Endothelial cell of umbilical vein (primary cell): ENCODE measurements around the gene SLC27A2. TPM values are rescaled to one million over a fixed set of nuclear protein-coding genes. Genes with fewer than 3 reads are reported as not detected.

ENCODE experiments used
- BruUV-seq: library from RNA; stranded (reverse); fragments of 400-500 nt; replicated peaks from 2 replicates; lab custom pipeline; 2021; lab: Mats Ljungman, UMichigan
- CTCF ChIA-PET: fragments of 300-600, 350-600 bp; sonication (Branson Sonifier 250); formaldehyde crosslinking; loops from one replicate; lab custom pipeline; 2021; ENCODE audit warnings: antibody characterized with exemption, inconsistent platforms; lab: Charles Lee
- POLR2A ChIA-PET: fragments of 300-600, 350-600 bp; sonication (Branson Sonifier 250); formaldehyde crosslinking; loops from one replicate; lab custom pipeline; 2021; ENCODE audit warnings: antibody characterized with exemption, inconsistent platforms; lab: Charles Lee
- DNase-seq: peaks from one replicate; pipeline ENCODE4 v3.0.0-alpha.2; 2011; ENCODE audit warnings: low read depth, low spot score
- FAIRE-seq: peaks from 2 replicates; lab custom pipeline; 2011; peaks lifted over from hg19 to GRCh38; lab: Jason Lieb, UNC
- H2AFZ ChIP-seq: 2 replicates; pipeline ENCODE4 v1.6.0; 2012; ENCODE audit warnings: low read depth, low read length, control low read depth, inconsistent platforms
- H3K27ac ChIP-seq: 2 replicates; pipeline ENCODE4 v1.5.1; 2011; ENCODE audit warnings: low read depth, mild to moderate bottlenecking, control low read depth, low read length, moderate library complexity; ENCODE audit not compliant: insufficient read depth
- H3K27me3 ChIP-seq, 2 experiments: 2 replicates each; pipeline versions ENCODE4 v1.6.0 to v1.6.1; 2011; ENCODE audit warnings: low read length in 2 of 2, mixed read lengths in 1 of 2; ENCODE audit not compliant: control insufficient read depth in 2 of 2, insufficient read depth in 2 of 2
- H3K36me3 ChIP-seq, 2 experiments: 2 replicates in 1 of 2; 3 replicates in 1 of 2; pipeline ENCODE4 v1.5.1; 2011; ENCODE audit warnings: low read length in 2 of 2, mild to moderate bottlenecking in 1 of 2, moderate library complexity in 1 of 2; ENCODE audit not compliant: control insufficient read depth in 2 of 2, insufficient read depth in 2 of 2; ENCODE audit errors: extremely low read depth in 1 of 2
- H3K4me1 ChIP-seq: 3 replicates; pipeline ENCODE4 v1.5.1; 2011; ENCODE audit warnings: mild to moderate bottlenecking, low read length; ENCODE audit not compliant: control insufficient read depth, insufficient read depth; ENCODE audit errors: extremely low read depth
- H3K4me2 ChIP-seq: 2 replicates; pipeline ENCODE4 v1.6.1; 2011; ENCODE audit warnings: low read length, control low read depth, mixed read lengths; ENCODE audit not compliant: insufficient read depth
- H3K4me3 ChIP-seq, 3 experiments: fragments of 200-600 bp in 1 of 3; sonication (generic), shearing (Covaris generic) in 1 of 3; replicated peaks in 1 of 3; 2 replicates each; pipeline ENCODE4 v1.5.1; 2011 to 2016; ENCODE audit warnings: control low read depth in 3 of 3, low read length in 3 of 3, mild to moderate bottlenecking in 2 of 3, inconsistent platforms in 1 of 3, low read depth in 1 of 3, moderate library complexity in 1 of 3; ENCODE audit not compliant: insufficient read depth in 1 of 3
- H3K79me2 ChIP-seq: 2 replicates; pipeline ENCODE4 v1.6.0; 2012; ENCODE audit warnings: low read length, inconsistent platforms; ENCODE audit not compliant: control insufficient read depth, insufficient read depth
- H3K9ac ChIP-seq: replicated peaks from 2 replicates; pipeline ENCODE3; 2011; ENCODE audit warnings: low read length, control low read depth; ENCODE audit not compliant: insufficient read depth; ENCODE audit errors: extremely low read depth
- H3K9me1 ChIP-seq: replicated peaks from 3 replicates; pipeline ENCODE4 v1.6.0; 2011; ENCODE audit warnings: mild to moderate bottlenecking, low read length; ENCODE audit not compliant: control insufficient read depth, insufficient read depth; ENCODE audit errors: extremely low read depth
- H3K9me3 ChIP-seq: replicated peaks from 2 replicates; pipeline ENCODE4 v1.5.1; 2012; ENCODE audit warnings: low read length, inconsistent platforms; ENCODE audit not compliant: control insufficient read depth, insufficient read depth
- H4K20me1 ChIP-seq: replicated peaks from 2 replicates; pipeline ENCODE3; 2011; ENCODE audit warnings: mild to moderate bottlenecking, low read length; ENCODE audit not compliant: control insufficient read depth, insufficient read depth; ENCODE audit errors: extremely low read depth
- EZH2 ChIP-seq: IDR thresholded peaks from 2 replicates; pipeline ENCODE4 v1.6.1; 2012; ENCODE audit warnings: borderline replicate concordance, low read depth, mild to moderate bottlenecking, moderate library complexity, low read length, inconsistent platforms; ENCODE audit not compliant: severe bottlenecking
- FOS ChIP-seq: IDR thresholded peaks from 2 replicates; pipeline ENCODE4 v1.6.1; 2011; ENCODE audit warnings: mild to moderate bottlenecking, low read length, moderate library complexity, borderline replicate concordance; ENCODE audit not compliant: insufficient read depth
- GATA2 ChIP-seq: IDR thresholded peaks from 2 replicates; pipeline ENCODE4 v1.7.0; 2011; ENCODE audit warnings: low read depth, mild to moderate bottlenecking, moderate library complexity, mixed read lengths, low read length; ENCODE audit not compliant: insufficient read length, insufficient read depth
- JUN ChIP-seq: IDR thresholded peaks from 2 replicates; pipeline ENCODE4 v1.6.1; 2011; ENCODE audit warnings: borderline replicate concordance, low read depth; ENCODE audit not compliant: insufficient read length, insufficient read depth
- MYC ChIP-seq: IDR thresholded peaks from one replicate; pipeline ENCODE4 v1.6.1; 2011; ENCODE audit warnings: mild to moderate bottlenecking, low read depth, low read length
- POLR2A ChIP-seq: IDR thresholded peaks from 2 replicates; pipeline ENCODE4 v1.6.1; 2012; ENCODE audit warnings: low read depth, mild to moderate bottlenecking, control low read depth, low read length
- POLR2AphosphoS5 ChIP-seq: IDR thresholded peaks from 2 replicates; pipeline ENCODE4 v1.6.1; 2012; ENCODE audit warnings: low read depth, mild to moderate bottlenecking, control low read depth, low read length, moderate library complexity; ENCODE audit not compliant: insufficient read depth
- dilution Hi-C: fragments of 300-500 bp; cut with MboI; formaldehyde crosslinking; loops from one replicate; pipeline ENCODE4 v1.15.0; 2019; ENCODE audit warnings: low sequenced_read_pairs; ENCODE audit not compliant: extremely low pct_ligation_motif_present
- intact Hi-C: fragments of 100-400 bp; cut with micrococcal nuclease; formaldehyde crosslinking; loops from one replicate; pipeline ENCODE4 v1.10.0; 2022
- polyA plus RNA-seq, 4 experiments: library from polyadenylated mRNA; depleted of rRNA in 3 of 4; stranded (reverse) in 3 of 4; unstranded in 1 of 4; fragments of >200 nt; gene quantifications; 2 replicates each; pipeline versions ENCODE4 v1.2.1 to v1.2.3, GENCODE V29; 2011 to 2012; ENCODE audit warnings: missing spikeins in 1 of 4
- total RNA-seq: library from RNA; stranded (reverse); gene quantifications from 2 replicates; pipeline ENCODE4 v1.2.3, GENCODE V29; 2021
- TF ChIP-seq, protein P1 (sequence below): IDR thresholded peaks from 2 replicates; pipeline ENCODE4 v1.6.1; 2011; ENCODE audit not compliant: insufficient read depth, insufficient read length
- TF ChIP-seq, protein P2 (sequence below), 2 donors: IDR thresholded peaks; 1 replicate in 1 of 2; 2 replicates in 1 of 2; pipeline ENCODE4 v1.5.1; 2011; ENCODE audit warnings: low read length in 2 of 2, mild to moderate bottlenecking in 2 of 2, moderate library complexity in 2 of 2, control low read depth in 1 of 2, inconsistent platforms in 1 of 2, low read depth in 1 of 2; ENCODE audit not compliant: insufficient read depth in 1 of 2; ENCODE audit errors: extremely low read depth in 1 of 2

SLC27A2 gene
- total and polyA plus RNA-seq, 2 donors (not counting 3 experiments of a cell fraction or from before 2014, with no cell fraction given) = not detected

GRCh38 chr15:50244959-50245624 is 63.1 kb downstream of the SLC27A2 start:
- no peak for FAIRE-seq

More at GRCh38 chr15:50244959-50245624, 63.1 kb downstream of the SLC27A2 start:
- Histone ChIP-seq H2AFZ (no peak overlapping the region), H3K36me3 (no peaks in the 10 kb centered on the region), H3K27me3 (no peaks in the 10 kb centered on the region), H3K4me1 (no peaks in the 10 kb centered on the region), H3K79me2 (no peaks in the 10 kb centered on the region), H3K9ac (no peak overlapping the region), H3K27ac (no peak overlapping the region), H3K4me3 (no peak overlapping the region), H3K9me1 (no peaks in the 10 kb centered on the region), H3K9me3 (no peaks in the 10 kb centered on the region), H3K4me2 (no peak overlapping the region), H4K20me1 (no peaks in the 10 kb centered on the region)
- BruUV-seq = no TSS peak
- dilution Hi-C loops = no loop called here
- ChIA-PET POLR2A (no interaction called here), CTCF (no interaction called here)
- intact Hi-C loops = loop anchor here (5.0 kb wide), 1 partner anchor 53 kb away; no protein-coding TSS in a partner anchor
- DNase-seq = no peak
- TF ChIP-seq, protein P1, sequence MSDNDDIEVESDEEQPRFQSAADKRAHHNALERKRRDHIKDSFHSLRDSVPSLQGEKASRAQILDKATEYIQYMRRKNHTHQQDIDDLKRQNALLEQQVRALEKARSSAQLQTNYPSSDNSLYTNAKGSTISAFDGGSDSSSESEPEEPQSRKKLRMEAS = no peak
- TF ChIP-seq FOS (no peak), POLR2A (no peak), EZH2 (no peak), MYC (no peak), POLR2AphosphoS5 (no peak), JUN (no peak), GATA2 (no peak)
- TF ChIP-seq, protein P2, sequence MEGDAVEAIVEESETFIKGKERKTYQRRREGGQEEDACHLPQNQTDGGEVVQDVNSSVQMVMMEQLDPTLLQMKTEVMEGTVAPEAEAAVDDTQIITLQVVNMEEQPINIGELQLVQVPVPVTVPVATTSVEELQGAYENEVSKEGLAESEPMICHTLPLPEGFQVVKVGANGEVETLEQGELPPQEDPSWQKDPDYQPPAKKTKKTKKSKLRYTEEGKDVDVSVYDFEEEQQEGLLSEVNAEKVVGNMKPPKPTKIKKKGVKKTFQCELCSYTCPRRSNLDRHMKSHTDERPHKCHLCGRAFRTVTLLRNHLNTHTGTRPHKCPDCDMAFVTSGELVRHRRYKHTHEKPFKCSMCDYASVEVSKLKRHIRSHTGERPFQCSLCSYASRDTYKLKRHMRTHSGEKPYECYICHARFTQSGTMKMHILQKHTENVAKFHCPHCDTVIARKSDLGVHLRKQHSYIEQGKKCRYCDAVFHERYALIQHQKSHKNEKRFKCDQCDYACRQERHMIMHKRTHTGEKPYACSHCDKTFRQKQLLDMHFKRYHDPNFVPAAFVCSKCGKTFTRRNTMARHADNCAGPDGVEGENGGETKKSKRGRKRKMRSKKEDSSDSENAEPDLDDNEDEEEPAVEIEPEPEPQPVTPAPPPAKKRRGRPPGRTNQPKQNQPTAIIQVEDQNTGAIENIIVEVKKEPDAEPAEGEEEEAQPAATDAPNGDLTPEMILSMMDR (IDR thresholded peaks at IDR 0.05; ENCODE audit: extremely low read depth in 1 of 2, insufficient read depth in 1 of 2, low read depth in 1 of 2, low read length in 2 of 2) = no peak
